NCI-H446 treated with DMSO at 0.1 percent for 48 hours (cell line): Measurements from ENCODE around the gene CFAP43.

Experiments used
- DNase-seq: peaks from one replicate; lab custom pipeline; 2025; lab: John Stamatoyannopoulos, UW

Gene CFAP43

DNA sequence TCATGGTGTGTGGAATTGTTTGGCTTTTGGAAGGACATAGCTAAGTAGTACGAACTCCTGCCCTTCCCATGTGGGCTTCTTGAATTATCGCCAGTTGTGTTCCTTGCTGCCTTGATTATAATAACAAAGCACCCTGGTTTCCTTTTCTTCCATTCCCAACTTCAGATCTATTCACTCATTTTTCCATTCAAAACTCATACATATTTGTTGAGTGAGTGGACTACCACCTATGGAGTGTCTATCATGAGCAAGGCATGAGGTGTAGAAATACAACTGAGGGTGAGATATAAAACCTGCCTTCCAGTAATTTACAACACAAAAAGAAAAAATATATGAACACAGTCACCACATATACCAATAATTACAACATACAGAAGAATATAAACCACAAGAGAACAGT lies 141.6 kb downstream of the CFAP43 start:
- no peak for DNase-seq

DNA sequence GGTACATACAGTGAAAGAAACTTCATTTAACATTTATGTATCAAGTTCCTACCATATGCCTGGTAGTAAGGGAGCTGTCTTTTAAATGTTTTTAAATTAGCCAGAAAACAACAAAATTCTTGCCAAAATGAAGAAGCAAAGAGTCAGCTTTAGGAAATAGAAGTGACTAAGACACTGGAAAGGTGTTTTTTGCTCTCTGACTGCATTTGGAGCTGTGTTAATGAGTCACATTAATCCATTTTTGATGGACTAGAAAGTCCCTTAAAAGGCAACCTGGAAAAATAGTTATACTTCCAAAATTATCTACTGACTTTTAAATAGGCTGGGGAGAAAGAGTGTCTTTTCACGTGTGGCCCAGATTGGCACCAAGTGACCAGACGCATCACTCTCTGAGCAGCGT lies 142.5 kb downstream of the CFAP43 start:
- no peak for DNase-seq

- no peak for DNase-seq
Observed at GRCh38 chr10:104088239-104088638, 143.9 kb downstream of the CFAP43 start.

GRCh38 chr10:104085801-104086400 lies 146.3 kb downstream of the CFAP43 start, which contains the start of gene COL17A1:
TSS of gene COL17A1 (minus strand) at chr10:104085880. CDS start at chr10:104080673, 5,207 bp downstream.
- DNase-seq: no peak

DNA sequence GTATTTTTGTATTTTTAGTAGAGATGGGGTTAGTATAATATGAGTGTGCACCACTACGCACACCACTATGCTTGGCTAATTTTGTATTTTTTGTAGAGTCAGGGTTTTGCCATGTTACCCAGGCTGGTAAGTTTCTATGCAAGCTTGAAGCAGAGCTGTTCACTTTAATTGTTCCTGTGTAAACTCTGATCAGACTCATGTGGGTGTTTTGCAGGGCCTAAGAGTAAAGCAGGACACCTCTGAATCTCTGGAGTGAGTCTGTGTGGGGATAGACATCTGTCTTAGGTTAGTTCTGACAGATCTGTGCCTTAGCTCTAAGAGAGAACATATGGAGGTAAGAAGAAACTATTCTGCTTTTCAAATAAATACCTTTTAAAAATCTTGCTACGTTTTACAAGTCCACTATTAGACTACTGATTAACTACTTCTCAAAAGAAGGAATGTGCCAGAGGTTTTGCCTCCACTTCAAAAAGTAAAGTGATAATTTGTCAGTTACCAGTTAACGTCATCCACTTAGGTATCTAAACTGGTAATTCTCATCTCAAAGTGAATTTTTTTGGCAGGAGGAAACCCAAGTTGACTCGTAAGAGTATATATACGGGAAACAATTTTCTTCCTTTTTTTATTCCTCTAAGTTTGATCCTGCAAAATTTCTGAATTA lies 147.6 kb downstream of the CFAP43 start:
- DNase-seq: no peak

GRCh38 chr10:104081998-104082397 lies 150.2 kb downstream of the CFAP43 start:
- no peak for DNase-seq

DNA sequence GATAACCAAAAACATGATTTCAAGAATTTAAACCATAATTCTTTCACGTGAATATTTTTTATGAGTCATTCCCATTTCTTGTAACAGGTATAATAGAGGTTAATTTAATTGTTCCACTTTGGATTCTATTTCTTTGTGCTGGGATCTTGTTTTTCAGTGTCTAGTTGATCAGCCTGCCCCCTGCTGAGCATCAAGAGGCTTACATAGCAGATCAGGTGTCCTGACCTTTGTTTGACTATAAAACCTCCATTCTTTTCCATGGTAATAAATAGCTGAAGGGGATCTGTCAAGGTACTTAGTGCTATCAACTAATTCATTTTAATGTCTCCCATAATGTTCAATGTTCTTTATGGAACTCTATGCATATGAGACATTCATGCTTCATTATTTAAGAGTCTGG lies 151.4 kb downstream of the CFAP43 start:
- no peak for DNase-seq
